ENCODE results near the gene RIBC1. TPM values are rescaled to one million over a fixed set of nuclear protein-coding genes. Genes with fewer than 3 reads are reported as not detected.

The RIBC1 gene
- total RNA-seq, 1 experiment from 2014 or later, result 0.61 TPM

DNA sequence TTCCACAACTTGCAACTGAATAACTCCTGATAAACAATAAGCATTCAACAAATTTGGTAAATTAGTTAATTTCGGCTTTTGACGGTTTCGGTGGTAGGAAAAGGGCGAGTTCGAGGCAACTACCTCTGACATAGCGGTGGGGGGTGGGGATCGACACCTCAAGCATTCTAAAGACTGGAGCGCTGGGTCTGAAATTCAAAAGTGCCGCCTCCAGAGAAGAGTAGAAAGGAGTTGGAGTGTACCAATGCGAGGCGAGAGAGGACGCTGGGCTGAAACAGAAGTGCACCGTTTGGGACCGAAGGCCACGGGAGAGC, 944 bp upstream of the RIBC1 start:
- Histone ChIP-seq H3K36me3 (ENCODE audit: control insufficient read depth in 1 of 2, insufficient read depth in 2 of 2, low read length in 2 of 2) (no peaks in the 10 kb centered on the region), H3K9me2 (ENCODE audit: insufficient read depth) (no peaks in the 10 kb centered on the region), H3K9ac (ENCODE audit: low read length) (peak overlapping the region; percentile 89), H3K27ac (ENCODE audit: low read depth, low read length) (peak overlapping the region; percentile 92), H3K27me3 (ENCODE audit: insufficient read depth, low read length) (no peaks in the 10 kb centered on the region), H3K4me3 (replicated peaks in 1 of 2; ENCODE audit: low read depth in 1 of 2, low read length in 2 of 2) (peak overlapping the region; percentile 73 to 85), H3K9me3 (ENCODE audit: control insufficient read depth in 1 of 2, insufficient read depth in 1 of 2, low read depth in 1 of 2, low read length in 2 of 2) (no peaks in the 10 kb centered on the region), H2AFZ (ENCODE audit: low read depth, low read length, poor library complexity, severe bottlenecking) (no peak overlapping the region), H4K20me1 (ENCODE audit: insufficient read depth) (no peaks in the 10 kb centered on the region), H3K4me1 (ENCODE audit: control insufficient read depth in 1 of 2, insufficient read depth in 2 of 2, low read length in 2 of 2) (peaks cover 8 to 17% of the 10 kb centered on the region in 2 experiments), H3K4me2 (ENCODE audit: low read length) (peak overlapping the region; percentile 87), H3K79me2 (ENCODE audit: insufficient read depth, low read length) (peaks cover 52% of the 10 kb centered on the region)
- BruUV-seq (replicated peaks), result no TSS peak
- DNase-seq (ENCODE audit: low read depth, low spot score), result no peak
- TF ChIP-seq, protein P1, sequence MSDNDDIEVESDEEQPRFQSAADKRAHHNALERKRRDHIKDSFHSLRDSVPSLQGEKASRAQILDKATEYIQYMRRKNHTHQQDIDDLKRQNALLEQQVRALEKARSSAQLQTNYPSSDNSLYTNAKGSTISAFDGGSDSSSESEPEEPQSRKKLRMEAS (IDR thresholded peaks at IDR 0.05), result no peak
- TF ChIP-seq POLR2A (IDR thresholded peaks at IDR 0.05; ENCODE audit: borderline replicate concordance, extremely low read depth, insufficient read depth, insufficient read length), result no peak
- no peak for TF ChIP-seq EZH2 (IDR thresholded peaks at IDR 0.05)
- TF ChIP-seq SRF (IDR thresholded peaks at IDR 0.05; ENCODE audit: low read depth), result no peak
- TF ChIP-seq, protein P2, sequence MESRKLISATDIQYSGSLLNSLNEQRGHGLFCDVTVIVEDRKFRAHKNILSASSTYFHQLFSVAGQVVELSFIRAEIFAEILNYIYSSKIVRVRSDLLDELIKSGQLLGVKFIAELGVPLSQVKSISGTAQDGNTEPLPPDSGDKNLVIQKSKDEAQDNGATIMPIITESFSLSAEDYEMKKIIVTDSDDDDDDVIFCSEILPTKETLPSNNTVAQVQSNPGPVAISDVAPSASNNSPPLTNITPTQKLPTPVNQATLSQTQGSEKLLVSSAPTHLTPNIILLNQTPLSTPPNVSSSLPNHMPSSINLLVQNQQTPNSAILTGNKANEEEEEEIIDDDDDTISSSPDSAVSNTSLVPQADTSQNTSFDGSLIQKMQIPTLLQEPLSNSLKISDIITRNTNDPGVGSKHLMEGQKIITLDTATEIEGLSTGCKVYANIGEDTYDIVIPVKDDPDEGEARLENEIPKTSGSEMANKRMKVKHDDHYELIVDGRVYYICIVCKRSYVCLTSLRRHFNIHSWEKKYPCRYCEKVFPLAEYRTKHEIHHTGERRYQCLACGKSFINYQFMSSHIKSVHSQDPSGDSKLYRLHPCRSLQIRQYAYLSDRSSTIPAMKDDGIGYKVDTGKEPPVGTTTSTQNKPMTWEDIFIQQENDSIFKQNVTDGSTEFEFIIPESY (IDR thresholded peaks at IDR 0.05; ENCODE audit: extremely low read depth, insufficient replicate concordance, low read length), result no peak
- no peak for TF ChIP-seq ATF3 (IDR thresholded peaks at IDR 0.05)
- TF ChIP-seq EGR1 (IDR thresholded peaks at IDR 0.05; ENCODE audit: low read depth), result no peak
- TF ChIP-seq, protein P3, sequence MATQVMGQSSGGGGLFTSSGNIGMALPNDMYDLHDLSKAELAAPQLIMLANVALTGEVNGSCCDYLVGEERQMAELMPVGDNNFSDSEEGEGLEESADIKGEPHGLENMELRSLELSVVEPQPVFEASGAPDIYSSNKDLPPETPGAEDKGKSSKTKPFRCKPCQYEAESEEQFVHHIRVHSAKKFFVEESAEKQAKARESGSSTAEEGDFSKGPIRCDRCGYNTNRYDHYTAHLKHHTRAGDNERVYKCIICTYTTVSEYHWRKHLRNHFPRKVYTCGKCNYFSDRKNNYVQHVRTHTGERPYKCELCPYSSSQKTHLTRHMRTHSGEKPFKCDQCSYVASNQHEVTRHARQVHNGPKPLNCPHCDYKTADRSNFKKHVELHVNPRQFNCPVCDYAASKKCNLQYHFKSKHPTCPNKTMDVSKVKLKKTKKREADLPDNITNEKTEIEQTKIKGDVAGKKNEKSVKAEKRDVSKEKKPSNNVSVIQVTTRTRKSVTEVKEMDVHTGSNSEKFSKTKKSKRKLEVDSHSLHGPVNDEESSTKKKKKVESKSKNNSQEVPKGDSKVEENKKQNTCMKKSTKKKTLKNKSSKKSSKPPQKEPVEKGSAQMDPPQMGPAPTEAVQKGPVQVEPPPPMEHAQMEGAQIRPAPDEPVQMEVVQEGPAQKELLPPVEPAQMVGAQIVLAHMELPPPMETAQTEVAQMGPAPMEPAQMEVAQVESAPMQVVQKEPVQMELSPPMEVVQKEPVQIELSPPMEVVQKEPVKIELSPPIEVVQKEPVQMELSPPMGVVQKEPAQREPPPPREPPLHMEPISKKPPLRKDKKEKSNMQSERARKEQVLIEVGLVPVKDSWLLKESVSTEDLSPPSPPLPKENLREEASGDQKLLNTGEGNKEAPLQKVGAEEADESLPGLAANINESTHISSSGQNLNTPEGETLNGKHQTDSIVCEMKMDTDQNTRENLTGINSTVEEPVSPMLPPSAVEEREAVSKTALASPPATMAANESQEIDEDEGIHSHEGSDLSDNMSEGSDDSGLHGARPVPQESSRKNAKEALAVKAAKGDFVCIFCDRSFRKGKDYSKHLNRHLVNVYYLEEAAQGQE (IDR thresholded peaks at IDR 0.05; ENCODE audit: low read depth), result no peak
- no peak for TF ChIP-seq EZH2phosphoT487 (IDR thresholded peaks at IDR 0.05; ENCODE audit: borderline replicate concordance)
- no peak for TF ChIP-seq ZNF274 (IDR thresholded peaks at IDR 0.05; ENCODE audit: low read depth, low read length)
- TF ChIP-seq ZFX (IDR thresholded peaks at IDR 0.05), result no peak
- intact Hi-C loops (cut with micrococcal nuclease), result no loop called here
- CTCF ChIA-PET, result interaction anchor here (0.8 to 1.8 kb wide), 3 partner anchors 8 to 109 kb away, joined by 3 to 5 read pairs (median 4); no protein-coding TSS in a partner anchor
- POLR2A ChIA-PET, result interaction anchor here (1.0 to 1.9 kb wide), 6 partner anchors 9 to 262 kb away, joined by 3 to 11 read pairs (median 4); no protein-coding TSS in a partner anchor
- ATAC-seq, result peak; percentile 21
- RAD21 ChIA-PET (ENCODE audit: low non-redundant PET in 1 of 2, low total read pairs in 2 of 2, uncharacterized antibody in 2 of 2, unreplicated experiment in 2 of 2), result no interaction called here
